HEK293T (cell line): ENCODE results near the gene UMOD.

ENCODE experiments used
- FOXM1 ChIP-seq: fragments of 450-650 bp; IDR thresholded peaks from 2 replicates; pipeline ENCODE4 v1.6.1; 2017; ENCODE audit warnings: mild to moderate bottlenecking, borderline replicate concordance
- LEF1 ChIP-seq: fragments of 450-650 bp; IDR thresholded peaks from 2 replicates; pipeline ENCODE4 v1.6.1; 2017; ENCODE audit warnings: mild to moderate bottlenecking, borderline replicate concordance
- NFRKB ChIP-seq: fragments of 450-650 bp; IDR thresholded peaks from 2 replicates; pipeline ENCODE4 v1.6.1; 2016; ENCODE audit warnings: mild to moderate bottlenecking, moderate library complexity
- PKNOX1 ChIP-seq: fragments of 450-650 bp; IDR thresholded peaks from 2 replicates; pipeline ENCODE4 v1.6.1; 2016

GRCh38 chr16:20377181-20377580 lies 24.7 kb upstream of the UMOD start:
- TF ChIP-seq FOXM1 (no peak), NFRKB (no peak), PKNOX1 (no peak), LEF1 (no peak)
